Embryonic facial prominence (tissue), 1 donor: ENCODE data around the gene SUGP2.
"Not testable (repeated sequence)": the region's sequence is repeated elsewhere in the genome, so short reads cannot be mapped to it uniquely, and the experiment has no call there.

Experiments
- DNase-seq: peaks from one replicate; pipeline ENCODE4 v3.0.0-alpha.2; 2016; ENCODE audit errors: extremely low spot score

The SUGP2 gene

DNA sequence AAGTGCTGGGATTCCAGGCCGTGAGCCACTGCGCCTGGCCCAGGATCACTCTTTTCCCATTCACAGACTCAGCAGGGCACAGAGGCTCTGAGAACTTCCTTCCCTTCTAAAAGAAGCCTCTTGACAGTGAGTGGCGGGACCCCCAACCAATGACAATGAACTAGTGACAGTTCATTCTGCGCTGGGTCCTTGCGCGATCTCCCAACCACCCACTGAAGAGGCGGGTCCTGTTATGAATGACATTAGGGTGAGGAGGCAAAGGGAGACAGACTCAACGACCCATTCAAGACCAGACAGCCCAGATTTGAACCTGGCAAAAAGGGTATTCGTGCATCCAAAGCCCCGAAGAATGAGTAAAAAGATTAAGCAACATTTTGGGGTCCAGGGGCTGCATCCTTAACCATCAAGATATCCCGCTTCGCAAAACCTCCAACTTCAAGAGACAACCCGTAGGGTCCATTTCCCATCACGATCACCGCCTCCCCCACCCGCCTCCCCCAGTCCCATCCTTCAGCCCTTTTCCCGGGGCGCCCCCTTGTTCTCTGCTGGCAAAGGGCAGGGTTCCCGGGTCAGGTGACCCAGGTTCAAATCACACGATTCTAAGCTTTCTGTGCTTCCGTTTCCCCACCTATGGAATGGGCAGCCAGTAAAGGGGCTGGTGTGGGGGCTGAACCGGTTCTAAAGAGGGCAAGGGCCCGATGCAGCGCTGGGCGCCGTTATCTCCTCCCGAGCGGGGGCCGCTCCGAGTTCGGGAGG is 719 bp downstream of the SUGP2 start:
- DNase-seq = peak; percentile 47

DNA sequence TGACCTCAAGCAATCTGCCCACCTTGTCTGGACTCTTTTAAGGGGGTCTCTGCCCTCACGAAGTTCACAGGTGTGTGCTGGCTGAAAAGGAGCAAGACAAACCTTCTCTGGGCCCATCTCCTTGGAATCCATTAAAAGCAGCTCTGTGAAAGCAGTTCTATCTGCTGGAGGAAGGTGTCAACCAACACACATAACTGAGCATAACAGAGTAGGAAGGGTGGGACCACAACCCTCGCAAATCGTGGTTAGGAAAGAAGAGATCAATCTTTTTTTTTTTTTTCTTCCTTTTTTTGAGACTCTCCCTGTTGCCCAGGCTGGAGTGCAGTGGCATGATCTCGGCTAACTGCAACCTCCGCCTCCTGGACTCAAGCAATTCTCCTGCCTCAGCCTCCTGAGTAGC is 1.4 kb downstream of the SUGP2 start:
- no peak for DNase-seq

DNA sequence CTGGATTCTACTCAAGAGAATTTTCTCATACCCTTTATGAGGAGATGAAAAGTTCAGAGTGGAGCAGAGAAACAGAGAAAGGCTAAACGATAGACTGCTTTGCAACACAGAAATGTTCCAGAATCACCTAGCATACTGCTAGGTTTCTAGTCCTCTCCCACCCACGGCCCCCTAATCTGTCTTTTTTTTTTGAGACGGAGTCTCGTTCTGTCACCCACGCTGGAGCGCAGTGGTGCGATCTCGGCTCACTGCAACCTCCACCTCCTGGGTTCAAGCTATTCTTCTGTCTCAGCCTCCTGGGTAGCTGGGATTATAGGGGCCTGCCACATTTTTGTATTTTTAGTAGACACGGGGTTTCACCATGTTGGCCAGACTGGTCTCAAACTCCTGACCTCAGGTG is 4.8 kb downstream of the SUGP2 start:
- no peak for DNase-seq

DNA sequence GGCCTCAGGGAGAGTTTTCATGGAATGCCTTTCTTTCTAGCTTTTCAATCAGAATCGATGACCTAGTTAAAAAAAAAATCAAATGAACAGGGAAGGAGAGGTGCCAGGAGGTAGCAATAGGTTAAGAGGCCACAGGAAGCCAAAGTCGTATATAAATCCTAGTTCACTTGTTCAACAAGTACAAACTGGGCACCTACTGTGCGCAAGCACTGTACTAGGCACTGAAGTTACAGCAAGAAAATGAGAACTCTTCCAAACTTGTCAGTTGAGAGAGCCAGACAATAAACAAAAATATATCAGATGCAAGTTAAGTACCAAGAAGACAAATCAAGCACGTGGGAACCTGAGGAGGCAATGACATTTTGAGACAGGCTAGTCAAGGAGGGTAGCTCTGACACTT is 6.1 kb downstream of the SUGP2 start:
- DNase-seq = no peak

DNA sequence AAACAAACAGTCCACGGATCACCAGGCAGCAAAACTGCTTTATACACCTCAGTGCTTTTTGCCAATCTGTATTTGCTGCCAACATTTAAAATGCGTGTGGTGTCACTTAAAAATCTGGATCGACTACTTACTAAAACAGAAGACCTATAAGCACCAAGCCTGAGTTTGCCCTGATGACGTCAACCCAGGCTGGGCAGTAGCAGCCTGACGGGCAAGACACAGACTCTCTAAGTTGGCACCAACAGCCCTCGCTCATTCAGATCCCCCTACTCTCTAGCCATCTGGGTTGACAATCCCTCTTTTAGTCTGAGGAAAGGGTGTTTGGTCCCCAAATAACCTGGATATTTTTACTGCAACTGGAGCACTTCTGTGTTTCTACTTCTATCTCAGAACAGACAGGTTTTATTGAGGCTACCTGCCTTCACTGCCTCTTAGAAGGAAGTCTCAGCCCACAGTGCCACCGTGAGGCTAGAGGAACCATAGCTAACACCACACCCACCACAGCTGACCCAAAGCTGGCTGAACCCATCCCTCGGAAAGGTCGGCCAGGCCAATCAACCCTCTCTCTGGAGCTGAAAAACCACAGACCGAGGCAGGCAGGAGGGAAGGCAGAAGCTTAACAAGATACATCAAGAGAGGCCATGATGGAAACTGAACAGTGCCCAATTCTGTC is 6.9 kb downstream of the SUGP2 start:
- no peak for DNase-seq

DNA sequence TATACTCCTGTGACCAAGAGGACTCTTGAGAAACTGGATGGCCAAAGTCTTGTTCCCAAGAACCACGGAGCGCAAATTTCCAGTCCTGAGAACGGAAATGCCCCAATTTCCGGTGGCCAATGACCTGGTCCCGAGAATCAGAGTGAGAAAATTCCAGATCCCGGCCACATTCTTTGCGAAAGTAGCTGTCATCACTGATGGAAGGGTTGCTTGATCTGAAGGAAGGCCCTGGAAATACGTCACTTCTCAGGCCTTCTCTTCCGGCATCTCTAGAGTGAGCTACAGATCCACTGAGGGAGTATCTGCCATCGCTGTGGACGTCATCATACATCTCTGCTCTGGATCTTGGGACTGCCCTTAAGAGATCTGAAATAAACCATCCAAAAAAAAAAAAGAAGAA is 7.5 kb downstream of the SUGP2 start:
- DNase-seq = no peak

DNA sequence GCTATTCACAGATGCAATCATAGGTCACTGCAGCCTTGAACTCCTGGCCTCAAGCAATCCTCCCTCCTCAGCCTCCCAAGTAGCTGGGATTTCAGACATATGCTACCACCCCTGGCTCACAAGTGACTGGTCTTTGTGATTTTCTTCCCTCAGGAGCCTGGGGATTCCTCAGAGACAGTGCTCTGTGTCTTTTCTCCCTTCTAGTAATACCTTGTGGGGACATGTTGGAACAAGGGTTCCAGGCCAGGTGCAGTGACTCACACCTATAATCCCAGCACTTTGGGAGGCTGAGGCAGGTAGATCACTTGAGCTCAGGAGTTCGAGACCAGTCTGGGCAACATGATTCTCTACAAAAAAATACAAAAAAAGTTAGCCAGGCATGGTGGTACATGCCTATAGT is 9.9 kb downstream of the SUGP2 start:
- not testable (repeated sequence) for DNase-seq

DNA sequence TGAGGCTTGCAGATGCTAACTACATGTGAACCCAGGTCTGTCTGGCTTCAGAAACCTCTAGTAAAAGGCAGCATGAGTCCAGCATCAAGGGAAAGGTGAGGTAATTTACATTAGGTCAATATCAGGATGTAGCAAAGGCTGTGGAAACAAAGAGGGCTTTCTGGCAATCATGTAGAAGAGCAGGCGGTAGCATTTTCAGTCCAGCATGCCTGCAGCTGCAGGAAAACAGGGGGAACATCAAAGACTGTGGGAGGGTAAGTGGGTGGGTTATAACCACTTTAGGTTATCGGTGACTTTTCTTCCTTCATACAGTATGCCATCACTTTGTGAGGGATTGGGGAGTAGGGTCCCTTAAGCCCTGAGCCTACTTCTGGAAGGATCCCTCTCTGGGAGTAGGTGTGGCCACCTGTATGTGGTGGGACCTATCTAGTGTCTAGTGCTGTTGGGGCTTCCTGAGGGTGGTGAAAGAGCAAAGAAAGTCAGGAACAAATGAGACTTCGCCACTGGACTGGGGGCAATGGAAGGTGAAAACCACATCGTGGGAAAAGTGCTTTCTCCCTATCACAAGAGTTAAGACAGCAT is 10.8 kb downstream of the SUGP2 start:
- DNase-seq = no peak

DNA sequence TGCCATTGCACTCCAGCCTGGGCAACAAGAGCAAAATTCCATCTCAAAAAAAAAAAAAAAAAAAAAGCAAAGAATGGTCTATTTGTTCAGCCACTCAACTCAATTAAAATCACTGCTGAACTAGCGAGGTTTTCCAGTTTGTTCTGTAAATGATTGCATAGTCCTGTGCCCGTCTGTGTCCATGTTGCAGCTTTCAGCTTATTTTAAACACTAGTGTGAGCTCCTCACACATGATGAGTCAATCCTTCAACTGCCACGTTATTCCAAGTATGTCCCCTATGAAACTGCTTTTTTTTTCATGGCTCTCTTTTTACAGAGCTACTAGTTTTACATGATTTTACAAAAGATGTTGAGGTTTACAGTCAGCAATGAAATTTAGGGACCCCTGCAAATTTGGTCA is 12.2 kb downstream of the SUGP2 start:
- no peak for DNase-seq

DNA sequence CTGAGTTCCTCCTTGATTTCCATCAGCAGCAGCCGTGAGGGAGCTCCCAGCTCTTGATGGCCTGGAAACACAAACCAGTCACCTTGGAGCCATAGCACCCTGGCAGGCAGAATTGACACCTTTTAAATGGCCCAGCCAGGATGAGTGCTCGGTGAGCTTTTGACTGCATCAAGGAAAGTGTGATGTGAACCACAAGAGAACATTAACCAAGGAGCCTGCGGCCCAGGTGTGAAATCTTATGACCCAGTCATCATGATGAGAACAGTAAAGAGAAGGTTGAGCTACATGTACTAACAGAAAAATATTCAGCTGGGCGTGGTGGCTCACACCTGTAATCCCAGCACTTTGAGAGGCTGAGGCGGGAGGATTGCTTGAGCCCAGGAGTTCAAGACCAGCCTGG is 22.8 kb downstream of the SUGP2 start:
- no peak for DNase-seq

DNA sequence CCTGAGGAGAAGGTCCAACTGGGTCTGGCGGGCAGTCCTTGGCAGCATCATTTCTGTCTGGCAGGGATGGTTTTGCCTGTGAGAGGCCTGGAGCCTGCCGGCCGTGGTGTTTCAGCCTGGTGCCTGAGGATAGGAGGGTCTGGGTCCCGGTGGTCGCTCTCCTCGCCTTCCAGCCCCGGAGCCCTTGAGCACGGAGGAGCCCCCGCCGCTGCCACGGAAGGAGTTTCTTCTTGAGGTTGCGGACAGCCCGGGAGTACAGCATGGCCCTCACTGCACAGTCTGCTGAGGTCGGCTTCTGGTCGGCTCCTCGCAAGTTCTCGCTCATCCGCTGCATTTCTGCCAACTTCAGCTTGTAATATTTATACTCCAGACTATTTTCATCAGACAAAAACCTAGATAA is 23.4 kb downstream of the SUGP2 start:
- DNase-seq = no peak

DNA sequence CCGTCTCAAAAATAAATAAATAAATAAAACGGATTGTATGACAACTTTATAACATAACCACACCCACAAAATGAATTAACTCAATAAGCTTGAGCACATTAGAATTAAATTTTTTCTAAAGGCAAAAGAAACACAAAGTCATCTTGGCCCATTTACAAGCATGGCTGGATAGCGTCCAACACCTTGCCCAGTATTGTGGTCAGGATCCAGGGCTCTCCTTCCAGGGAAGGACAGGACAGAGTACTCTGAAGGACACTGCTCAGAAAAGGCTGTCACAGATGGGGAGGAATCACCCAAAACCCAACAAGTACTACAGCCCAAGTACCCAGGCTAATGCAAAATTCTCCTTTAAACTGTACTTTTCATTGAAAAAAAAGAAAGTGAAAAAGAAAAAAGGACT is 27.1 kb downstream of the SUGP2 start:
- no peak for DNase-seq

DNA sequence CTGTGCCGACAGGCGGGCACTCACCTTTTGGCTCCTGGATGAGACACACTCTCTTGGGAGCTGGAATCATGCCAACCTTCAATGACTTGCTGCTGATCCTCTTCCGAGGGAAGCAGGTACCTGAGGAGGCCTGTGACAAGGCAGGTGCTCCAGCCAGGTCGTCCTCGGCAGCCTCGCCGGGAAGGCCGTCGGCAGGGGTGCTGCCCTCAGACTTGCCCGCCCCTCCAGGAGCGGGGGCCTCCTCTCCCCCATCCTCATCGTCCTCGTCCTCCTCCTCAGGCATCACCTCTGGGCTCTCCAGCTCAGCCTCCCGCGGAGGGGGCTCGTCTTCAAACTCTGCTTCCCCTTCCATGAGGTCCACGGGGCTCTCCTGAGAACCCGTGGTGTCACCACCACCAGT is 29.2 kb downstream of the SUGP2 start:
- no peak for DNase-seq

DNA sequence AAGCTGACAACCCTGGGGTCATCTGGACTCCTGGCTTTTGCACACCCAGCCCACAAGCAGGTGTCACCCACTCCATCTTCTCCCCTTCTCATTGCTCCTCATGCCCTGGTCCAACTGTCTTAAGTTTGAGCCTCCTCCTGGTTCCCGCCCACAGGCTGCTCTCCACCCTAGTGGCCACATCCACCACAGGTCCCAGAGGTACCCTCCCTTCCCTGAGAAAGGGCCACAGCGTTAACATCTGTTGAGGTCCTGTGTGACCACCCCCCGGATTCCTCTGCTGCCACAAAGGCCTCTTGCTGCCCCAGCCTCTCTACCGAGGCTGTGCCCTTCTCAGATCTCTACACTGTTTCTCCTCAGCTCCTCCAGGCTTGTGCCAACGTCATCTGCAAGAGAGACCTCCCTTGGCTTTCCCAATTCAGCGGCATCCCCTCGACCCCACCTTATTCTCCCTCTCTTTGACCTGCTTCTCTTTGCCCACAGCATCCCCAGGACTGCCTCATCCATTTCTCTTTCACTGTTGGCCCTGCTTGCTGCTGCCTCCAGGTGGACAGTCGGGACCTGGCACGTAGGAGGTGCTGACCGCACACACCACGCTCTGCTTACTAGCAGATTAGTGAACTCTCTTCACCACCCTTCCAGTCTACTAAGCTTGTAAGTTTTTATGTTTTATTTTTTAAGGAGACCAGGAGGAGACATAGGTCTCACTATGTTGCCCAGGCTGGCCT is 33.3 kb downstream of the SUGP2 start:
- no peak for DNase-seq

DNA sequence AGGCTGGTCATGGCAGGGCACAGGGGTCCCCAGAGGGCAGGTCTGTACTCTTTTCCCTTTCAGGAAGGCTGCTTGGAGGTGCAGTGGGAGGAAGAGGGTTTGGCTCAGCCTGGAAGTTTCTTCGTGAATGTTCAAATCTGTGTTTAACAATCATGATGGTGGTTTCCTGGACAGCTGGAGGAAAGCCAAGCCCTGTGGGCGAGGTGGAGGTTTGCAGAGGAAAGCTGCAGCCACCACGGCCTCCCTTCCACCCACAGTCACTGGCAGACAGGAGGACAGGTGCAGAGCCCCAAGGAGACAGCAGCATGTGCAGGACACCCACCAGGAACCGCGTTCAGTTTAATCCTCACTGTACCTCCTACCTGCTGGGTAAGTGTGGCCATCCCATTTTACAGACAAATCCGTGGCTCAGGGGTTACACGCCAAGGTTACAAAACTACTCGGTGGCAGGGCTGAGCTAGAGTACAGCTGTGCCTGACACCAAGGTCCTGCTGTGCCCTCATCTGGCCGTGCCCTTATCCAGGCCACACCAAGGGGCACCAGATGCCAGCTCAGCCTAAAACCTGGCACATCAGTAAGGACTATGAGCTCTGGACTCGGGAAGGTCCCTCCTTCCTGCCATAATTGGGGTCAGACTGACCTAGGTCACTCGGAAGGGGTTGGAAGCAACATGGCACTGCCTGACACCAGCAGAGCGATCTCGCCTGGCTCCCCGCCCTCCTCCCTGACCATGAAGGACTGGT is 34.1 kb downstream of the SUGP2 start:
- no peak for DNase-seq

DNA sequence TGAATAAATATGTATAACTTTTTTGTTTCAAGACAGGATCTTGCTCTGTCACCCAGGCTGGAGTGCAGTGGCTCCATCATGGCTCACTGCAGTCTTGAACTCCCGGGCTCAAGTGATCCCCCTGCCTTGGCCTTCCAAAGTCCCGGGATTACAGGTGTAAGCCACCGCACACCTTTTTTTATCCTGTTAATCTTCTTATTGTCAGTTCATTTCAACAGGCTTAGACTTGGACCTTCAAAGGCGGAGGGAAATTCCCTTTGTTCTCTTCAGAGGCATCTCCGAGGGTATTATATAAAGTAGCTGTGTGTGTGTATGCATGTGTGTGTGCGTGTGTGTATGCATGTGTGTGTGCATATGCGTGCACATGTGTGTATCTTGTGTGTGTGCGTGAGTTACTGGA is 35.0 kb downstream of the SUGP2 start:
- no peak for DNase-seq

DNA sequence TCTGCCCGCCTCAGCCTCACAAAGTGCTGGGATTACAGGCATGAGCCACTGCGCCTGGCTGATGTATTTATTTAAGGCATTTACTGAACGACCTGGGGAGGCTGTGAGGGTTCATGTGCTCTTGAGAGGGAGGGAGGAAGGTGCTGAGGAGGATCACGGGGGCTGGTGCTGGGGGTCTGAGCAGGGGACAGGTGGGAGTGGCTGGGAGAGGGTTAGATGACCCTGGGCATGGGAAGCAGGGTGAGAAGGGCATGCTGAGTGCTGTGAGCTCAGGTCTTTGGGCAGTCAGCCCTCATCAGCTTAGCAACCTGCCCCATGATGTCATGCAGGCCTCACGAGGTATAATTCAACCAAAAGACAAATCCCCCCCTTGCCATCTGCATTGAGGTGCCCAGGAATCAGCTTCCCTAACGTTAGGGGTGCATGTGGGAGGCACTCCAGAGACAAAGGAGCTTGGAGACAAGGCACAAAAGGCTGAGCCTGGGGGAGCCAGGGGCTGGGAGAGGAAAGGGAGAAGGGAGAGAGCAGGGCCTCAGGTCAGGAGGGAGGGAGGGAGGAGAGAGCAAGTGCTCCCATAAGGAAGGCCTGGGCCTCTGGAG is 36.4 kb downstream of the SUGP2 start:
- no peak for DNase-seq

DNA sequence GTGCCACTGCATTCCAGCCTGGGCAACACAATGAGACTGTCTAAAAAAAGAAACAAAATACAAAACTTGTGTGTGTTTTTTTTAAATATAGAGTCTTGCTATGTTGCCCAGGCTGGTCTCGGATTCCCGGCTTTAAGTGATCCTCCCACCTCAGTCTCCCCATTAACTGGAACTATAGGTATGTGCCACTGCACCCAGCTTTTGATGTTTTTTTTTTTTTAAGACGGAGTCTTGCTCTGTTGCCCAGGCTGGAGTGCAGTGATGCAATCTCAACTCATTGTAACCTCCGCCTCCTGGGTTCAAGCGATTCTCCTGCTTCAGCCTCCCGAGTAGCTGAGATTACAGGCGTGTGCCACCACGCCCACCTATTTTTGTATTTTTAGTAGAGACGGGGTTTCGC is 37.0 kb downstream of the SUGP2 start:
- no peak for DNase-seq

DNA sequence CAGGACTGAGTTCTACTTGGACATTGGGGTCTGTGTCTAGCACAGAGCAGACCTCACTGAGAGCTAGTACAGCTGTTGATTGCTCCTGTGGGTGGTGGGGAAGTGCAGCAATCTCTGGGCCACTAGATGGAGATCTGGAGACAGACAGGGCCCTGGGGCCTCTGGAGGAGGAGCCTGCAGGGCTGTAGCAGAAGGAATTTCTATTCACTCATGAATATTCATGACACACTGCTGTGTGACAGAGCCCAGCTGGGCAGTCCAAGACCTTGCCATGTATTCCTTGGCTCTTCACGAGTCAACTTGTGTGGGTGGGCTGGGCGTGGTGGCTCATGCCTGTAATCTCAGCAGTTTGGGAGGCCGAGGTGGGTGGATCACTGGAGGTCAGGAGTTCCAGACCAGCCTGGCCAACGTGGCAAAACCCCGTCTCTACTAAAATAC is 37.5 kb downstream of the SUGP2 start:
- no peak for DNase-seq

DNA sequence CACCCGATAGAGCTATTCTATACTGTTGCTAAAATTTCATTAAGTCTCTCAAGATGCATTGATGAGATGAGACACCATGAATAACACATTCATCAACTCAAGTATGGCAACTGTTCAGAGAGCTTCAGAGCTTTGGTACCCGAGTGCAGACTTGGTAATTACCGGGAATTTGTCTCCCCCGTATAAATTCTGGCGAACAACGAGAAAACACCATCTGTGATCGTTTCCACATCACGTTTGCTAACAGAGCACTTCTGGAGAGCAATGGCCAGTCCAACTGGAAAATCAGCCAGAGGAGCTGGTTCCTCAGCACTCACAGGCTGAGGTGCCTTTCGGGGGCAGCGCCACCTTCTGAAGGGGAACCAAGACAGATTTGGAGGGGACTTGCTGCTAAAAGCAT is 40.2 kb downstream of the SUGP2 start:
- no peak for DNase-seq

DNA sequence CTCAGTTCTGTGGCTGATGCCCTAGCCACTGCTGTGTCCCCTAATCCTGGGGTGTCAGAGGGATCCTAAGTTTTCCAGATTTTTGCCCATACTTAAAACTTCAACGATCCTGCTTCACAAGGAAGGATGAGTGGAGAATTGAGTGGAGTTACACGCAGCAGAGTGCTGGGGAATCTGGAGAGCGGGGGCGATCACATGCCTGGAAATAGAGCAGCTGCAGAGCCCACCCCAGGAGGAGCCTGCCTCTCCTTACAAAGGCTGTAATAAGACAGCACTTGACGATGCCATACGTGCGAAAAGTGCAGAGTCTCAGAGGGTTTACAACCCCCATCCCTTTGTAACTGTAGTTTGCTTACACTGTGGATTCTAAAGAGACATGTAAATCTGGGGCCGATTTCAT is 40.6 kb downstream of the SUGP2 start:
- no peak for DNase-seq

DNA sequence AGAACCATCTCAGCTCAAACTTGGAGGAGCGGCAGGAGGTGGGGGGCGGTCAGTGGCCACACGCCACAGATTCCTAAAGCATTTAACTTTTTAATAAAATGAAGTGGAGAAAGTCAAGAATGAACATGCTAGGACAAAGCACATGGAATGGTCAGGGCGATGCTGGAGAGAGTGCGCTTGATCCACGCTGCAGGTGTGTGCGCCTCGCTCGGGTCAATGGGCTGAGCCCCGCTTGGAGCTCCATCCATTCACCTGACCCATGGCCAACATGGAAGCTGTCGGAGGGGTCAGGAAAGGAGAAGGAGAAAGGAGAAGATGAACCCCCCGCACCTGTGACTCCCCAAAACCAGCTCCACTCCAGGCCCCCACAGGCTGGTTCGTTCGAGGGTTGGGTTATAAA is 41.8 kb downstream of the SUGP2 start:
- no peak for DNase-seq
